Heart right ventricle (tissue), 16 donors: ENCODE results near the gene KLHL40. TPM values are rescaled to one million over a fixed set of nuclear protein-coding genes. Genes with fewer than 3 reads are reported as not detected.
A peak's percentile ranks its signal among the peaks of the same experiment; 100 is the strongest.

Experiments
- ATAC-seq, 8 donors: fragments of 200-7000 bp; cut with Tn5 transposase; one replicate each; pipeline ENCODE4 v1.9.1; 2020; ENCODE audit warnings: mild to moderate bottlenecking in 8 of 8, moderate library complexity in 8 of 8, moderate number of reproducible peaks in 1 of 8
- DNase-seq, 2 donors: peaks; one replicate each; pipeline ENCODE4 v3.0.0-alpha.2; 2020
- H3K27ac ChIP-seq, 10 donors: fragments of 200-600 bp; sonication (generic) in 2 of 10; one replicate each; pipeline versions ENCODE4 v1.5.0 to v1.8.0; 2020 to 2022; ENCODE audit warnings: mild to moderate bottlenecking in 3 of 10
- H3K27me3 ChIP-seq, 7 donors: fragments of 200-600 bp; one replicate each; pipeline ENCODE4 v1.8.0; 2021 to 2022; ENCODE audit warnings: mild to moderate bottlenecking in 2 of 7
- H3K36me3 ChIP-seq, 9 donors: fragments of 200-600 bp; sonication (generic) in 1 of 9; one replicate each; pipeline versions ENCODE4 v1.5.0 to v1.8.0; 2020 to 2022; ENCODE audit warnings: mild to moderate bottlenecking in 2 of 9
- H3K4me1 ChIP-seq, 9 donors: fragments of 200-600 bp; sonication (generic) in 1 of 9; one replicate each; pipeline versions ENCODE4 v1.5.0 to v1.8.0; 2020 to 2022; ENCODE audit warnings: mild to moderate bottlenecking in 4 of 9
- H3K4me3 ChIP-seq, 10 donors: fragments of 200-600 bp; sonication (generic) in 2 of 10; one replicate each; pipeline versions ENCODE4 v1.5.0 to v1.8.0; 2020 to 2022; ENCODE audit warnings: mild to moderate bottlenecking in 7 of 10, moderate library complexity in 2 of 10
- H3K9me3 ChIP-seq, 11 donors: fragments of 200-600 bp in 10 of 11; sonication (generic) in 2 of 11; one replicate each; pipeline versions ENCODE4 v1.5.0 to v1.8.0; 2013 to 2022; ENCODE audit warnings: mild to moderate bottlenecking in 2 of 11, control low read depth in 1 of 11, moderate library complexity in 1 of 11
- WGBS, 2 donors: extraction: QIAGEN DNeasy Blood & Tissue Kit; methylation state at CpG; one replicate each; pipeline ENCODE4 v1.1.7; 2013; ENCODE audit warnings: inconsistent platforms in 1 of 2; 5-methylcytosine and 5-hydroxymethylcytosine counted together
- intact Hi-C, 10 donors: fragments of 100-400 bp; cut with DNase I; formaldehyde crosslinking; loops; one replicate each; pipeline versions ENCODE4 v1.11.1 to v1.14.2; 2022
- polyA plus RNA-seq, 2 donors: library from polyadenylated mRNA; stranded (reverse); fragments of 200-250 nt; gene quantifications; one replicate each; pipeline ENCODE4 v1.2.3, GENCODE V29; 2013
- total RNA-seq, 10 donors: library from RNA; stranded (reverse); fragmentation: NEBNext Ultra II Directional in 3 of 10; extraction: Animal tissue kit (Norgen Biotek cat#: 25700) in 3 of 10; gene quantifications; one replicate each; pipeline versions ENCODE4 v1.2.1 to v1.2.4, GENCODE V29; 2021 to 2023
- TF ChIP-seq, protein P1 (sequence below), 9 donors: fragments of 200-600 bp; sonication (generic) in 2 of 9; IDR thresholded peaks; one replicate each; pipeline versions ENCODE4 v1.5.0 to v1.8.0; 2021 to 2022; ENCODE audit warnings: antibody characterized with exemption in 9 of 9, mild to moderate bottlenecking in 5 of 9, moderate library complexity in 1 of 9
- donor health status: Arrhythmogenic right ventricular cardiomyopathy.
- donor health status: ischemic (EF 13 %, LVEDD 7.1; RV severe dilation, severe dysfunction).
- donor health status: healthy with polysubstance abuse.
- donor health status: DM: no; HTN: yes; CAD: no.
- donor health status: DM: no; HTN: no; CAD: no.
- donor health status: ischemic (EF 25% LVEDD 6.9; RV normal size, moderate dysfunction).
- donor health status: ischemic (EF 25% LVEDD 5.7; RV mildly dilated, moderate dysfunction).
- donor health status: healthy.
- donor health status: DM: yes; HTN: yes; CAD: no.
- donor health status: Ischemic cardiomyopathy.
- donor health status: ischemic (EF 35%, LVEDD 5.7; RV mildly dilated, moderate dysfunction).
- donor health status: nonischemic (EF 11% LVEDD 7.7; RV severe dilation, severe dysfunction).
- donor health status: DM: yes; HTN: yes; CAD: no.
- donor health status: PGD.
- donor health status: ischemic (EF 29% LVEDD 5.4; RV normal size, mild dysfunction).
- donor health status: nonischemic (EF 23%, LVEDD 6.1; RV moderate dilation, normal function).

KLHL40 gene
- total and polyA plus RNA-seq, 12 donors: 0.26 to 8.3 (median 0.85) TPM

- ATAC-seq: peak in 1 of 8 donors; percentile 31
- Histone ChIP-seq H3K4me1 (peaks cover 0 to 3% (median 0%) of the 10 kb centered on the region in 9 donors), H3K27me3 (no peaks in the 10 kb centered on the region), H3K9me3 (no peaks in the 10 kb centered on the region), H3K4me3 (no peak overlapping the region), H3K36me3 (no peaks in the 10 kb centered on the region), H3K27ac (no peak overlapping the region)
- 50 to 59% methylated on average over 6 of the region's 6 CpGs for WGBS, 2 donors
- intact Hi-C loops: no loop called here
- no peak for DNase-seq
- TF ChIP-seq, protein P1, sequence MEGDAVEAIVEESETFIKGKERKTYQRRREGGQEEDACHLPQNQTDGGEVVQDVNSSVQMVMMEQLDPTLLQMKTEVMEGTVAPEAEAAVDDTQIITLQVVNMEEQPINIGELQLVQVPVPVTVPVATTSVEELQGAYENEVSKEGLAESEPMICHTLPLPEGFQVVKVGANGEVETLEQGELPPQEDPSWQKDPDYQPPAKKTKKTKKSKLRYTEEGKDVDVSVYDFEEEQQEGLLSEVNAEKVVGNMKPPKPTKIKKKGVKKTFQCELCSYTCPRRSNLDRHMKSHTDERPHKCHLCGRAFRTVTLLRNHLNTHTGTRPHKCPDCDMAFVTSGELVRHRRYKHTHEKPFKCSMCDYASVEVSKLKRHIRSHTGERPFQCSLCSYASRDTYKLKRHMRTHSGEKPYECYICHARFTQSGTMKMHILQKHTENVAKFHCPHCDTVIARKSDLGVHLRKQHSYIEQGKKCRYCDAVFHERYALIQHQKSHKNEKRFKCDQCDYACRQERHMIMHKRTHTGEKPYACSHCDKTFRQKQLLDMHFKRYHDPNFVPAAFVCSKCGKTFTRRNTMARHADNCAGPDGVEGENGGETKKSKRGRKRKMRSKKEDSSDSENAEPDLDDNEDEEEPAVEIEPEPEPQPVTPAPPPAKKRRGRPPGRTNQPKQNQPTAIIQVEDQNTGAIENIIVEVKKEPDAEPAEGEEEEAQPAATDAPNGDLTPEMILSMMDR (IDR thresholded peaks at IDR 0.05): no peak
These were observed 26.4 kb downstream of the KLHL40 start for GRCh38 chr3:42711491-42712343.

DNA sequence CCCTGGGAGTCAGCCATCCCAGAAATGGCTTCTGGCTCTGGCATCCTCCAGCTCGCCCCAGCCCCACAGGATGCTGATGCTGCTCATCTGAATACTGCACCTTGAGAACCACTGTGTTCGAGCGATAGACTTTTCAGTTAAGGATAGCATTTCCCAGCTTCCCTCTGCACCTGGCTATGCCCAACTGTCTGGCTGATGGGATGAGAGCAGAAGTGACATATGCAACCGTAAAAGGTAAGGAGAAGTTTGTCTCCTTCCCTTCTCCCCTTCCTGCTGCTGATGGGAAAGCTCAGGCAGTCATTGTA, 27.0 kb downstream of the KLHL40 start:
- TF ChIP-seq, protein P1 (IDR thresholded peaks at IDR 0.05): no peak
- H3K27ac ChIP-seq: no peak overlapping the region
- no peaks in the 10 kb centered on the region for H3K36me3 ChIP-seq
- H3K4me3 ChIP-seq: no peak overlapping the region
- intact Hi-C loops: no loop called here
- no peaks in the 10 kb centered on the region for H3K27me3 ChIP-seq
- ATAC-seq (no peak), DNase-seq (no peak)
- 88 to 91% methylated on average over 4 of the region's 4 CpGs for WGBS, 2 donors
- H3K4me1 ChIP-seq: no peaks in the 10 kb centered on the region
- H3K9me3 ChIP-seq: no peaks in the 10 kb centered on the region

DNA sequence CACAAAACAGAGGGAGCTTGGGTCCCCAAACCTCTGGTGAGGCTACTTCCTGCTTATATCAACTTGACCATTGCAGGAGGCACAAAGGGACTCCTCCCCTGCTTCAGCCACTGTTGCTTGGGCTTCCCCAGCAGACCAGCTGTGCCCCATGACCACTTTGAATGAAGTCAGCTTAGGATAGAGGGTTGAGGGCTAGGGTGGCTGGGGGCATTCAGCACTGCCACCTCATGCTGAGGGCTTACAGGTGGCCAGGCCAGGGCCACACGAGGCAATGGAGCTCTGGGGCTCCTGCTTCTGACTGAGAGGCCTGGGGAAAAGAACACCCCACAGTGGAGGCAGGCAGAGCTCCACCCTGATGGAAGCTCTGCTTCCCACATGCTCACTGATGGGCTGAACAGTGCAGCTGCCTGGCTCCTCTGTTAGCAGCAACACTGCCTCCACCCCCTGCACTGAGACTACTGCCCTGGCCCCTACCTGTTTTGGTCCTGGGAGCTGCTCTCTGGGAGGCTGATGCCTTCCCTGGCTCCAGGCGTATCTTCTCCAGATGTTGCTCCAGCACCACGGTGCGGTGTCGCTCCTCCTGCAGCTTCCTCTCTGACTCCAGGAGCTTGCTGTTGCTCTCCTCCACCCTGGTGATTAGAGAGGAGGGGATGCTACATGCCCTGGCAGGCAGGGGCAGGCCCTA, 27.5 kb downstream of the KLHL40 start:
- intact Hi-C loops: no loop called here
- ATAC-seq (peak in 1 of 8 donors; percentile 16), DNase-seq (no peak)
- Histone ChIP-seq H3K36me3 (no peaks in the 10 kb centered on the region), H3K9me3 (no peaks in the 10 kb centered on the region), H3K4me1 (no peaks in the 10 kb centered on the region), H3K27ac (no peak overlapping the region), H3K27me3 (no peaks in the 10 kb centered on the region), H3K4me3 (no peak overlapping the region)
- TF ChIP-seq, protein P1 (IDR thresholded peaks at IDR 0.05): no peak
- 76 to 77% methylated on average over 5 of the region's 5 CpGs for WGBS, 2 donors

- H3K4me3 ChIP-seq: no peak overlapping the region
- H3K9me3 ChIP-seq: no peaks in the 10 kb centered on the region
- TF ChIP-seq, protein P1 (IDR thresholded peaks at IDR 0.05): no peak
- intact Hi-C loops: no loop called here
- H3K27me3 ChIP-seq: no peaks in the 10 kb centered on the region
- WGBS, 2 donors: 35 to 59% methylated on average over 2 of the region's 2 CpGs
- H3K27ac ChIP-seq: no peak overlapping the region
- no peak for DNase-seq
- no peaks in the 10 kb centered on the region for H3K36me3 ChIP-seq
- no peaks in the 10 kb centered on the region for H3K4me1 ChIP-seq
- no peak for ATAC-seq
These were observed 28.4 kb downstream of the KLHL40 start for GRCh38 chr3:42713747-42714146.
